Activated T-helper 1 cell treated with Interleukin-2 at 50 U/mL for 16 hours (primary cell): ENCODE results near the gene ACSM3.
"Not testable (repeated sequence)": the region's sequence is repeated elsewhere in the genome, so short reads cannot be mapped to it uniquely, and the experiment has no call there.

ENCODE experiments used
- DNase-seq: peaks from one replicate; pipeline ENCODE4 v3.0.0-alpha.2; 2020; ENCODE audit warnings: low read depth

Gene ACSM3

GRCh38 chr16:20763461-20764232 lies at the start of gene ACSM3:
Gene ACSM3 (plus strand): TSS chr16:20764014. CDS start chr16:20770035, 6,021 bp downstream.
- peak; percentile 26 for DNase-seq

- not testable (repeated sequence) for DNase-seq
Observed at GRCh38 chr16:20717718-20718117, 46.1 kb upstream of the ACSM3 start.

- DNase-seq, result no peak
Observed at GRCh38 chr16:20720251-20720650, 43.6 kb upstream of the ACSM3 start.

GRCh38 chr16:20726661-20727060 lies 37.2 kb upstream of the ACSM3 start:
- no peak for DNase-seq

- DNase-seq, result no peak
Observed at GRCh38 chr16:20727181-20727580, 36.6 kb upstream of the ACSM3 start.

GRCh38 chr16:20729141-20729540 lies 34.7 kb upstream of the ACSM3 start:
- DNase-seq, result no peak

GRCh38 chr16:20734056-20734455 lies 29.8 kb upstream of the ACSM3 start:
- DNase-seq, result no peak

- no peak for DNase-seq
Observed at GRCh38 chr16:20734782-20735181, 29.0 kb upstream of the ACSM3 start.

- no peak for DNase-seq
Observed at GRCh38 chr16:20735490-20735889, 28.3 kb upstream of the ACSM3 start.

- DNase-seq, result no peak
Observed at GRCh38 chr16:20740007-20740883, 23.6 kb upstream of the ACSM3 start.

- DNase-seq, result peak; percentile 87
Observed at GRCh38 chr16:20740901-20741521, 22.8 kb upstream of the ACSM3 start.

GRCh38 chr16:20741554-20742285 lies 22.1 kb upstream of the ACSM3 start, which contains the start of gene THUMPD1:
Gene THUMPD1 (minus strand): TSS chr16:20741818. CDS start chr16:20741739, 79 bp downstream.
- peak; percentile 95 for DNase-seq

GRCh38 chr16:20743591-20743990 lies 20.2 kb upstream of the ACSM3 start:
- no peak for DNase-seq

- no peak for DNase-seq
Observed at GRCh38 chr16:20744922-20745440, 18.8 kb upstream of the ACSM3 start.

GRCh38 chr16:20746461-20746860 lies 17.4 kb upstream of the ACSM3 start:
- no peak for DNase-seq

GRCh38 chr16:20747030-20747816 lies 16.6 kb upstream of the ACSM3 start:
- DNase-seq, result no peak

GRCh38 chr16:20749474-20749873 lies 14.3 kb upstream of the ACSM3 start:
- DNase-seq, result no peak

- DNase-seq, result no peak
Observed at GRCh38 chr16:20750558-20750957, 13.3 kb upstream of the ACSM3 start.

- no peak for DNase-seq
Observed at GRCh38 chr16:20753727-20754126, 10.1 kb upstream of the ACSM3 start.

- no peak for DNase-seq
Observed at GRCh38 chr16:20755238-20755637, 8.6 kb upstream of the ACSM3 start.

- not testable (repeated sequence) for DNase-seq
Observed at GRCh38 chr16:20755799-20756198, 8.0 kb upstream of the ACSM3 start.
